Effector CD8-positive, alpha-beta T cell (primary cell): ENCODE measurements around the gene ETV3.

Experiments
- DNase-seq: peaks from one replicate; lab custom pipeline; 2025; lab: John Stamatoyannopoulos, UW

ETV3 gene

GRCh38 chr1:157139052-157139715 is 989 bp upstream of the ETV3 start:
- DNase-seq: no peak

- no peak for DNase-seq
These were observed 581 bp downstream of the ETV3 start for GRCh38 chr1:157137408-157138219.

- DNase-seq: no peak
These were observed 1.2 kb downstream of the ETV3 start for GRCh38 chr1:157137046-157137407.

GRCh38 chr1:157136133-157136532 is 2.1 kb downstream of the ETV3 start:
- DNase-seq: no peak

GRCh38 chr1:157135646-157136045 is 2.5 kb downstream of the ETV3 start:
- no peak for DNase-seq

- no peak for DNase-seq
These were observed 3.1 kb downstream of the ETV3 start for GRCh38 chr1:157135070-157135469.

- no peak for DNase-seq
These were observed 3.8 kb downstream of the ETV3 start for GRCh38 chr1:157134442-157134841.

GRCh38 chr1:157133426-157133825 is 4.8 kb downstream of the ETV3 start:
- no peak for DNase-seq

GRCh38 chr1:157132616-157133167 is 5.5 kb downstream of the ETV3 start:
- DNase-seq: no peak

GRCh38 chr1:157132111-157132510 is 6.1 kb downstream of the ETV3 start:
- no peak for DNase-seq

- no peak for DNase-seq
These were observed 6.9 kb downstream of the ETV3 start for GRCh38 chr1:157131281-157131680.

GRCh38 chr1:157124855-157125254 is 13.3 kb downstream of the ETV3 start:
- DNase-seq: no peak

- no peak for DNase-seq
These were observed 18.7 kb downstream of the ETV3 start for GRCh38 chr1:157119448-157119847.

GRCh38 chr1:157119008-157119407 is 19.2 kb downstream of the ETV3 start:
- no peak for DNase-seq

- DNase-seq: no peak
These were observed 20.6 kb downstream of the ETV3 start for GRCh38 chr1:157117527-157118057.

- DNase-seq: no peak
These were observed 21.5 kb downstream of the ETV3 start for GRCh38 chr1:157116737-157117103.

- DNase-seq: no peak
These were observed 22.1 kb downstream of the ETV3 start for GRCh38 chr1:157115851-157116736.

- no peak for DNase-seq
These were observed 22.8 kb downstream of the ETV3 start for GRCh38 chr1:157115429-157115838.

- no peak for DNase-seq
These were observed 23.7 kb downstream of the ETV3 start for GRCh38 chr1:157114183-157115121.

- DNase-seq: no peak
These were observed 24.6 kb downstream of the ETV3 start for GRCh38 chr1:157113631-157114030.

- no peak for DNase-seq
These were observed 25.1 kb downstream of the ETV3 start for GRCh38 chr1:157113106-157113505.
